K562 (cell line): Measurements from ENCODE around the gene METTL21C. TPM values are rescaled to one million over a fixed set of nuclear protein-coding genes. Genes with fewer than 3 reads are reported as not detected.

Source experiments
- ATAC-seq: fragments of 200-7000 bp; cut with Tn5 transposase; 3 replicates; pipeline ENCODE4 v1.9.1; 2020; ENCODE audit warnings: moderate library complexity
- BruUV-seq: library from RNA; stranded (reverse); fragments of 400-500 nt; replicated peaks from 2 replicates; lab custom pipeline; 2021; lab: Mats Ljungman, UMichigan
- CTCF ChIA-PET: fragments of 300-600 bp; formaldehyde crosslinking; extraction: SDS; loops from one replicate; lab custom pipeline; 2021; ENCODE audit warnings: low intra/inter-chr PET ratio; lab: Yijun Ruan, JAX
- POLR2A ChIA-PET: fragments of 300-600, 350-650 bp; sonication (Branson Sonifier 250); formaldehyde crosslinking; extraction: SDS; loops from one replicate; lab custom pipeline; 2021; ENCODE audit warnings: antibody characterized with exemption, inconsistent platforms; lab: Yijun Ruan, JAX
- DNase-seq, 4 experiments: peaks; one replicate each; pipeline versions ENCODE4 v3.0.0 to v3.0.0-alpha.2; 2011 to 2018; ENCODE audit warnings: low spot score in 3 of 4, mixed read lengths in 3 of 4; ENCODE audit errors: extremely low read depth in 1 of 4
- FAIRE-seq: peaks from 2 replicates; lab custom pipeline; 2011; peaks lifted over from hg19 to GRCh38; lab: Jason Lieb, UNC
- H2AFZ ChIP-seq: 2 replicates; pipeline ENCODE4 v1.6.0; 2011; ENCODE audit warnings: low read depth, low read length, control low read depth, inconsistent platforms
- H3K27ac ChIP-seq: fragments of 200-600 bp; 3 replicates; pipeline ENCODE4 v1.8.0; 2011; ENCODE audit warnings: low read depth, mild to moderate bottlenecking, control low read depth, inconsistent platforms, low read length, moderate library complexity, mixed read lengths; ENCODE audit errors: extremely low read depth
- H3K27me3 ChIP-seq, 2 experiments: fragments of 300-600 bp in 1 of 2; 2 replicates in 1 of 2; 3 replicates in 1 of 2; pipeline versions ENCODE4 v1.6.0 to v1.8.0; 2011; ENCODE audit warnings: inconsistent platforms in 2 of 2, low read length in 2 of 2, mild to moderate bottlenecking in 1 of 2, mixed read lengths in 1 of 2, moderate library complexity in 1 of 2; ENCODE audit not compliant: control insufficient read depth in 2 of 2, insufficient read depth in 2 of 2
- H3K36me3 ChIP-seq: fragments of 300-600 bp; 3 replicates; pipeline ENCODE4 v1.8.0; 2011; ENCODE audit warnings: mild to moderate bottlenecking, low read length, inconsistent platforms; ENCODE audit not compliant: control insufficient read depth, insufficient read depth
- H3K4me1 ChIP-seq, 2 experiments: fragments of 200-600 bp in 1 of 2; replicated peaks in 1 of 2; 2 replicates in 1 of 2; 3 replicates in 1 of 2; pipeline versions ENCODE4 v1.5.1 to v1.8.0; 2011; ENCODE audit warnings: inconsistent platforms in 2 of 2, low read length in 2 of 2, mild to moderate bottlenecking in 1 of 2, mixed read lengths in 1 of 2, moderate library complexity in 1 of 2; ENCODE audit not compliant: control insufficient read depth in 2 of 2, insufficient read depth in 2 of 2
- H3K4me2 ChIP-seq: 2 replicates; pipeline ENCODE4 v1.6.1; 2011; ENCODE audit warnings: low read length, control low read depth, inconsistent platforms, mixed read lengths; ENCODE audit not compliant: insufficient read depth
- H3K4me3 ChIP-seq: fragments of 200-600 bp; sonication (generic), shearing (Covaris generic); 2 replicates; pipeline ENCODE4 v1.5.1; 2016; ENCODE audit warnings: control low read depth, inconsistent platforms
- H3K79me2 ChIP-seq: fragments of 200-600 bp; 3 replicates; pipeline ENCODE4 v1.8.0; 2011; ENCODE audit warnings: low read length, inconsistent platforms; ENCODE audit not compliant: control insufficient read depth, insufficient read depth
- H3K9ac ChIP-seq, 2 experiments: 2 replicates each; pipeline versions ENCODE4 v1.6.0 to v1.6.1; 2011; ENCODE audit warnings: low read depth in 2 of 2, low read length in 2 of 2, control low read depth in 1 of 2, inconsistent platforms in 1 of 2, mild to moderate bottlenecking in 1 of 2, mixed read lengths in 1 of 2; ENCODE audit not compliant: insufficient read depth in 1 of 2
- H3K9me1 ChIP-seq: one replicate; pipeline ENCODE4 v1.6.0; 2011; ENCODE audit warnings: inconsistent platforms, mild to moderate bottlenecking, low read length, moderate library complexity; ENCODE audit not compliant: control insufficient read depth, insufficient read depth
- H3K9me3 ChIP-seq: replicated peaks from 2 replicates; pipeline ENCODE4 v1.5.1; 2011; ENCODE audit warnings: low read depth, low read length, inconsistent platforms; ENCODE audit not compliant: control insufficient read depth, insufficient read depth
- H4K20me1 ChIP-seq: replicated peaks from 2 replicates; pipeline ENCODE4 v1.6.1; 2011; ENCODE audit warnings: low read length, inconsistent platforms, mixed read lengths; ENCODE audit not compliant: control insufficient read depth, insufficient read depth
- BHLHE40 ChIP-seq: IDR thresholded peaks from 2 replicates; pipeline ENCODE4 v1.6.1; 2011; ENCODE audit warnings: low read length, improper control_type of control experiment
- ELK3 ChIP-seq: fragments of 450-650 bp; formaldehyde crosslinking; IDR thresholded peaks from 2 replicates; pipeline ENCODE4 v1.4.0; 2020; ENCODE audit warnings: mild to moderate bottlenecking
- JUND ChIP-seq, 2 experiments: IDR thresholded peaks; 2 replicates in 1 of 2; 3 replicates in 1 of 2; pipeline ENCODE4 v1.6.1; 2011; ENCODE audit warnings: borderline replicate concordance in 2 of 2, low read depth in 2 of 2, low read length in 2 of 2, improper control_type of control experiment in 1 of 2, missing biosample characterization in 1 of 2, missing genetic modification characterization in 1 of 2, missing genetic modification reagents in 1 of 2
- NFIC ChIP-seq: fragments of 450-650 bp; IDR thresholded peaks from 2 replicates; pipeline ENCODE4 v1.6.1; 2017; ENCODE audit warnings: mild to moderate bottlenecking, inconsistent platforms
- POLR3G ChIP-seq: IDR thresholded peaks from 2 replicates; pipeline ENCODE4 v1.6.1; 2011; ENCODE audit not compliant: insufficient read length, insufficient replicate concordance; ENCODE audit errors: extremely low read depth
- USF2 ChIP-seq: sonication (generic); formaldehyde crosslinking; IDR thresholded peaks from 2 replicates; pipeline ENCODE4 v1.5.0; 2020; ENCODE audit warnings: missing genetic modification reagents
- ZNF184 ChIP-seq: sonication (generic); formaldehyde crosslinking; IDR thresholded peaks from 2 replicates; pipeline ENCODE4 v1.5.0; 2020; ENCODE audit warnings: missing genetic modification reagents
- ZNF232 ChIP-seq: sonication (generic); formaldehyde crosslinking; IDR thresholded peaks from 2 replicates; pipeline ENCODE4 v1.8.0; 2022; ENCODE audit warnings: mild to moderate bottlenecking, missing genetic modification reagents
- ZNF717 ChIP-seq: fragments of 250-450 bp; sonication (Bioruptor Pico); IDR thresholded peaks from 2 replicates; pipeline ENCODE4 v1.5.0; 2021
- ZNF77 ChIP-seq: fragments of 250-450 bp; sonication (Bioruptor Pico); IDR thresholded peaks from 2 replicates; pipeline ENCODE4 v1.5.0; 2020
- WGBS: fragments of 100-300 bp; shearing (Covaris generic); methylation state at CpG from one replicate; pipeline ENCODE4 v1.1.6; 2016; ENCODE audit warnings: low coverage, mixed read lengths; ENCODE audit not compliant: insufficient coverage; ENCODE audit errors: missing lambda C conversion rate; 5-methylcytosine and 5-hydroxymethylcytosine counted together
- in situ Hi-C: fragments of 300-500 bp; cut with MboI; formaldehyde crosslinking; loops from 4 replicates; pipeline ENCODE4 v1.15.0; 2018; ENCODE audit warnings: inconsistent platforms, mixed read lengths
- intact Hi-C: fragments of 100-400 bp; cut with micrococcal nuclease; formaldehyde crosslinking; loops from 2 replicates; pipeline ENCODE4 v1.14.2; 2022
- polyA plus RNA-seq, 8 experiments: library from polyadenylated mRNA; depleted of rRNA in 4 of 8; stranded (reverse) in 5 of 8; unstranded in 3 of 8; fragments of >200 nt; fragmentation: Nextera tagmentation in 2 of 8; fragmentation: Illumina TruSeq in 1 of 8; extraction: Ambion mirVana in 2 of 8; extraction: Trizol in 1 of 8; gene quantifications; 2 replicates each; pipeline versions ENCODE4 v1.2.1 to v1.2.3, GENCODE V29; 2011 to 2014; ENCODE audit warnings: inconsistent platforms in 1 of 8, missing spikeins in 1 of 8
- total RNA-seq, 7 experiments: library from RNA; depleted of rRNA in 6 of 7; stranded (reverse); fragments of >200 nt in 6 of 7; fragmentation: Illumina TruSeq in 2 of 7; extraction: Trizol in 2 of 7; gene quantifications; 2 replicates each; pipeline versions ENCODE4 v1.2.1 to v1.2.3, GENCODE V29; 2011 to 2021; ENCODE audit warnings: low replicate concordance in 1 of 7

The METTL21C gene
- total and polyA plus RNA-seq, 9 of the 15 experiments (the other 6 are each of a cell fraction or from before 2014, with no cell fraction given) = not detected

GRCh38 chr13:102729560-102730270 lies 34.9 kb upstream of the METTL21C start:
- no peak overlapping the region for H3K4me2 ChIP-seq
- intact Hi-C loops = no loop called here
- no peak for DNase-seq
- H3K27ac ChIP-seq = no peak overlapping the region
- H3K36me3 ChIP-seq = no peaks in the 10 kb centered on the region
- 2% methylated on average over 8 of the region's 8 CpGs for WGBS
- H2AFZ ChIP-seq = no peak overlapping the region
- no peaks in the 10 kb centered on the region for H3K4me1 ChIP-seq
- no peaks in the 10 kb centered on the region for H3K9me1 ChIP-seq
- no peak overlapping the region for H3K4me3 ChIP-seq
- H4K20me1 ChIP-seq = no peaks in the 10 kb centered on the region
- ChIA-PET CTCF (no interaction called here), POLR2A (no interaction called here)
- no peaks in the 10 kb centered on the region; a peak in 1 of 5 replicates for H3K27me3 ChIP-seq
- no peak for FAIRE-seq
- no peak for TF ChIP-seq USF2 (CRISPR knock-in tag)
- TF ChIP-seq BHLHE40 = peak; percentile 44; the same call in 1 of the 2 replicates
- peak; percentile 37; the same call in 1 of the 2 replicates for TF ChIP-seq NFIC
- no peak for TF ChIP-seq ZNF717 (CRISPR knock-in tag)
- TF ChIP-seq ZNF184 (CRISPR knock-in tag) = no peak
- TF ChIP-seq ELK3 = no peak
- no peak for TF ChIP-seq ZNF77 (CRISPR knock-in tag)
- TF ChIP-seq JUND (IDR thresholded peaks at IDR 0.05; ENCODE audit: borderline replicate concordance, low read depth, low read length) = 0 out of 2 replicates have a peak, but pooled peaks have one; percentile 22
- no peak for TF ChIP-seq JUND (tag; IDR thresholded peaks at IDR 0.05; ENCODE audit: borderline replicate concordance, low read depth, low read length)
- no peak for TF ChIP-seq POLR3G
- no peak for TF ChIP-seq ZNF232 (CRISPR knock-in tag)
- in situ Hi-C loops = no loop called here
- no peak overlapping the region for H3K9ac ChIP-seq
- no peaks in the 10 kb centered on the region for H3K79me2 ChIP-seq
- H3K9me3 ChIP-seq = no peaks in the 10 kb centered on the region
- BruUV-seq = no TSS peak
- no peak for ATAC-seq
